Kidney epithelial cell (primary cell): ENCODE measurements around the gene OSGIN1. TPM values are rescaled to one million over a fixed set of nuclear protein-coding genes. Genes with fewer than 3 reads are reported as not detected.

Experiments
- DNase-seq: peaks from one replicate; pipeline ENCODE4 v3.0.0-alpha.2; 2010; ENCODE audit warnings: low read depth
- H3K27me3 ChIP-seq: 2 replicates; pipeline ENCODE4 v1.6.0; 2011; ENCODE audit warnings: low read length; ENCODE audit not compliant: control insufficient read depth, insufficient read depth
- H3K36me3 ChIP-seq: 2 replicates; pipeline ENCODE4 v1.5.1; 2011; ENCODE audit warnings: low read length; ENCODE audit not compliant: control insufficient read depth, insufficient read depth
- H3K4me3 ChIP-seq: 2 replicates; pipeline ENCODE4 v1.5.1; 2011; ENCODE audit warnings: low read depth, mild to moderate bottlenecking, control low read depth, low read length
- total RNA-seq: library from RNA; depleted of rRNA; stranded (reverse); fragments of >200 nt; gene quantifications from 2 replicates; pipeline ENCODE4 v1.2.3, GENCODE V29; 2015
- TF ChIP-seq, protein P1 (sequence below): IDR thresholded peaks from 2 replicates; pipeline ENCODE4 v1.5.1; 2011; ENCODE audit warnings: mild to moderate bottlenecking, moderate library complexity, low read length, control low read depth, inconsistent platforms; ENCODE audit not compliant: insufficient read depth, poor library complexity, severe bottlenecking

The OSGIN1 gene, protein sequence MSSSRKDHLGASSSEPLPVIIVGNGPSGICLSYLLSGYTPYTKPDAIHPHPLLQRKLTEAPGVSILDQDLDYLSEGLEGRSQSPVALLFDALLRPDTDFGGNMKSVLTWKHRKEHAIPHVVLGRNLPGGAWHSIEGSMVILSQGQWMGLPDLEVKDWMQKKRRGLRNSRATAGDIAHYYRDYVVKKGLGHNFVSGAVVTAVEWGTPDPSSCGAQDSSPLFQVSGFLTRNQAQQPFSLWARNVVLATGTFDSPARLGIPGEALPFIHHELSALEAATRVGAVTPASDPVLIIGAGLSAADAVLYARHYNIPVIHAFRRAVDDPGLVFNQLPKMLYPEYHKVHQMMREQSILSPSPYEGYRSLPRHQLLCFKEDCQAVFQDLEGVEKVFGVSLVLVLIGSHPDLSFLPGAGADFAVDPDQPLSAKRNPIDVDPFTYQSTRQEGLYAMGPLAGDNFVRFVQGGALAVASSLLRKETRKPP
- total RNA-seq = 4.4 and 8.0 TPM in 2 replicates

DNA sequence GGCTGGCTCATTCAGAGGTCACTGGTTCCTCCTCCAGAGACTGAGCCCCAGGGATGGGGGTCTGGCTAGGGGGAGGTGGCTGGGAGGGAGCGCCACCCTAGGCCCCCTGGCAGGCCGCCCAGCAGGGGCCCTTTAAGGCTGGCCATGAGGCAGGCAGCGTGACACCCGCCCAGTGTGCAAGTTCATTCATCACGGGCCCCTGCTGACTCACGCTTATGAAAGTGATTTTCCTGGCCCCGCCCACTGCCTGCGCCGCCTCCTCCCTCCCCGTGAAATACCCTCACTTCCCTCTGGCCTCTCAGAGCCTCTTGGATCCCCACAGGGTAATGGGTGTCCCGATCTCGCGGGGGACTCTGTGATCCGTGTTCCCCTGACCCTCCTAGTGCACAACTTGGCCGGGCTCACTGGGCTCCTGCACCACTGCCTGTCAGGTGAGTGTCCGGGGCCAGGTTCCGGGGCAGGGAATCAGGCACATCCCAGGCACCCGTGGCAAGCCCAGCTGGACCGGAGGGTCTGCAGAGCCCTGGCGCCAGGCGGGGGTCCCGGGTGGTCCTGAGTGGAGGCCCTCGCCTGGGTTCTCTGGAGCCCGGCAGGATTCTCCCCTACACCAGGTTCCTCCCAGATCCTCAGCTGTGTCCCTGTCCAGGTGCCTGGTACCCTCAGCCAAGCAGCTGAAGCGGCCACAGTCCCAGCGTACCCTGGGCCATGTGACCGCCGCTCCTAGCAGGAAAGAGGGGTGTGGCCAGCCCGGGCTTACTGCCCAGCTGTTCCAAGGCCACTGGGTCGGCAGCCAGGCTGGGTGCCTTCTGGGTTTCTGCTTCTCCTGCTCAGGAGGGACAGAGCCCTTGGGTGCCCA is at the start of gene OSGIN1:
Gene OSGIN1, plus strand, starts transcription at position 301 of the 856 bp plus-strand sequence. CDS start 4,432 bp downstream, outside the sequence.
- H3K27me3 ChIP-seq = no peaks in the 10 kb centered on the region
- TF ChIP-seq, protein P1, sequence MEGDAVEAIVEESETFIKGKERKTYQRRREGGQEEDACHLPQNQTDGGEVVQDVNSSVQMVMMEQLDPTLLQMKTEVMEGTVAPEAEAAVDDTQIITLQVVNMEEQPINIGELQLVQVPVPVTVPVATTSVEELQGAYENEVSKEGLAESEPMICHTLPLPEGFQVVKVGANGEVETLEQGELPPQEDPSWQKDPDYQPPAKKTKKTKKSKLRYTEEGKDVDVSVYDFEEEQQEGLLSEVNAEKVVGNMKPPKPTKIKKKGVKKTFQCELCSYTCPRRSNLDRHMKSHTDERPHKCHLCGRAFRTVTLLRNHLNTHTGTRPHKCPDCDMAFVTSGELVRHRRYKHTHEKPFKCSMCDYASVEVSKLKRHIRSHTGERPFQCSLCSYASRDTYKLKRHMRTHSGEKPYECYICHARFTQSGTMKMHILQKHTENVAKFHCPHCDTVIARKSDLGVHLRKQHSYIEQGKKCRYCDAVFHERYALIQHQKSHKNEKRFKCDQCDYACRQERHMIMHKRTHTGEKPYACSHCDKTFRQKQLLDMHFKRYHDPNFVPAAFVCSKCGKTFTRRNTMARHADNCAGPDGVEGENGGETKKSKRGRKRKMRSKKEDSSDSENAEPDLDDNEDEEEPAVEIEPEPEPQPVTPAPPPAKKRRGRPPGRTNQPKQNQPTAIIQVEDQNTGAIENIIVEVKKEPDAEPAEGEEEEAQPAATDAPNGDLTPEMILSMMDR = no peak
- peak; percentile 70 for DNase-seq
- H3K36me3 ChIP-seq = peaks cover 1% of the 10 kb centered on the region
- H3K4me3 ChIP-seq = peak within 1 kb of the TSS; percentile 49

DNA sequence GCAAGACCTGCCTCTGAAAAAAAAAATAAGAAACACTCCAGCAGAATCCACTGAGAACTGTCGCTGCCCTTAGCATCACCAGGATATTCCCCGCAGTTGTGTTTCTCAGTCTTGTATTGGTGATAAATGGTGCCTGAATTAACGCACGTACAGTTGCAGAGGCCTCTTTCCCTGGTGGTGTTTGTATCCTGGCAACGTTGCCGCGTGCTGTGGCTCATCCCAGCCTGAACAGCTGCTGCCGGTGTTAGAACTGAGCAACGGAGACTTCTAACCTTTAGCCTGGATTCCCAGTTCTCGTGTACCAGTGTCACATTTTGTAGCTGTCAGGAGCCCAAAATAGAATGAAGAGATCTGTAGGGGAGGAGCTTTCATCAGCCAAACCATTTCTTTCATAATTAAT is 49.3 kb upstream of the OSGIN1 start:
- no peak overlapping the region for H3K4me3 ChIP-seq
- TF ChIP-seq, protein P1 = no peak
- DNase-seq = no peak
- no peaks in the 10 kb centered on the region for H3K27me3 ChIP-seq
- no peaks in the 10 kb centered on the region for H3K36me3 ChIP-seq

DNA sequence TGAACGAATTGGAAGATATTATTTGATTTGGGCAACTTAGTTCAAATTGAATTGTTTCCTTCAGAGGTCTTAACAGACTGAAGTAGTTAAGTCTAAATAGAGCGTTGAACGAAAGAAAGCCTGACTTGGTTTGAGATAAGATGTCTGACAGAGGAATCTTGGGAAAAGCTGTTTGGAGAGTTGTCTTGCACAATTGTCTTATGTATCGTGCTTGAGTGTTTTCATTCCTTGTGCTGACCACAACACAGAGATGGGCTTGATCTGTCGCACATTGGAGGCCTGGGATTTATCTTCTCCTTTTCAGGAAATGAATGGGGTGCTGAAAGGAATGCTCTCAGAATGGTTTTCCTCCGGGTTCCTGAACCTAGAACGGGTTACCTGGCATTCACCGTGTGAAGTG is 46.4 kb upstream of the OSGIN1 start:
- DNase-seq = no peak
- Histone ChIP-seq H3K4me3 (no peak overlapping the region), H3K27me3 (no peaks in the 10 kb centered on the region), H3K36me3 (no peaks in the 10 kb centered on the region)
- TF ChIP-seq, protein P1 = no peak

DNA sequence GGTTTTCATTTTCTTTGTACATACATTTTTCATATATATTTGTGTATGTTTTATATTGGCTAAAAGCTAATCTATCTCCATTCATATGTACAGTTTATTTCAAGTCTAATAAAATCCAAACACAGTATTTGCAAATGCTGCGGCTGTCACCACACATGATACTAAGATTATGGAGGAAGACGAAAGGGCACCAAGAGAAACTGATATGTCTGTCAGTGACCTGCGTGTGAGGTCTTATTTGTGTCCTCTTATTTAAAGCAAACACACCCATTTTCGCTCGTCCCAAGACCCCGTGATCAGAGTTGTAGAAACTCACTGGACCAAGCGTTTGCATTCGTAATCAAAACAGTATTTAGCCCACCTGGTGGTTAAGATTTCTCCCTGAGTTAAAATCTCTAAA is 45.9 kb upstream of the OSGIN1 start:
- TF ChIP-seq, protein P1 = no peak
- no peak for DNase-seq
- Histone ChIP-seq H3K4me3 (no peak overlapping the region), H3K36me3 (no peaks in the 10 kb centered on the region), H3K27me3 (no peaks in the 10 kb centered on the region)

DNA sequence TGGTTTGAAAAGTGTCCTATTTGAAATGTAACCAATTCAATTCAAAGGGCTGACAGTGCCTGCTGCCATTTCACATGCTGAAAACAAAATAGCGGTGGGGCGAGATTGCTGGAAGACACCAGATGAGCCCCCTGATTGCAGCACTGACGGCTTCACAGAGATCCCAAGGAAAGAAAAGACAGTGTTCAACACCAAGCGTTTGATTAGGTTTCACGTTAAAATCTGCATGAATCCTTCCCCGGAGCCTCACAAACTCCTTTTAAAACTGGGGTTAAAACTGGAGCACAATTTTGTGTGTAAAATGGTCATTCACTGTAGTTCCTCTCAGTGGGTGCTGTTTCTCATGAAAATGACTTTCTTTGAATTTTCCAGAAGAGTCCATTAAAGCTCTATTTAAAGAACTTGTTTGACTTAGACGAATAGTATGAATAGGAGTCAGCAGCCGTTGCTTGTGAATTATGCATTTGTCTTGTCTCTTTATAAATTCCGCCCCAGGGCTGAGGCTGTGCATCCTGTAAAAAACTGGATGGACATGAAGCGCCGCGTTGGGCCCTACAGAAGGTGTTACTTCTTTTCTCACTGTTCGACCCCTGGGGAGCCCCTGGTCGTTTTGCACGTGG is 45.3 kb upstream of the OSGIN1 start:
- TF ChIP-seq, protein P1 = no peak
- Histone ChIP-seq H3K27me3 (no peaks in the 10 kb centered on the region), H3K36me3 (peaks cover 2% of the 10 kb centered on the region), H3K4me3 (no peak overlapping the region)
- no peak for DNase-seq
